Measurements from ENCODE around the gene MTR. TPM values are rescaled to one million over a fixed set of nuclear protein-coding genes. Genes with fewer than 3 reads are reported as not detected.

The MTR gene
- polyA plus RNA-seq, 1 donor from 2014 or later = 15.2 TPM

DNA sequence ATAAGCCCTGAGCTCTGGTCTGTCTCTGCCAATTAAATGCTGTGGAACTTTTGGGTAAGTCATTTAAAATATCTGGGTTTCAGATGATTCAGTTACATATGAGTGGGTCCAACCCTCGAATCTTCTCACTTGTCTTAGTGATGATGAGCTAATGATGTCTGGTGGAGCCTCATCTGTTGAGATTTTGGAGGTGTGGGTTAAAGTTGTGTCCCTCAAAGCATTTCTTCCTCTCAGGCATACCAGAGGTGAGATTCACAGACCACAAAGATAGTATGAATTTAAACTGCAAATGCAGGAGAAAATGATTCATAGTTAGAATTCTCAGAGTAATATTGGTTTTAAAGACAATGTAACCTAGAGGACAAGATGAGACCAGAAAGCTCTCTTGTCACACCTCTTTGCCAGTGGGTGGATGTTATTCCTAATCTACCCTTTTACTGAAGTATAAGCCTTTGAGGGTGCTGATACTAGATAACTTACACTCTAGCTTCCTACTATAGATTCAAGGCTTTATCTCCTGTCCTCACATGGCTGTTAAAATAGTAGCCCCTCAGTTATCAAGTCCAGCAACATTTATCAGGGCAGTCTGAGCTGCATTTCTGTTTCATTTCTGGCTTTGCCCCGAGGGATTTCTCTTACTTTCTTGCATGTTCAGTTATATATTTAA, 118.4 kb downstream of the MTR start:
- Mint-ChIP-seq H3K27ac (no peak overlapping the region), H3K27me3 (no peaks in the 10 kb centered on the region), H3K9me3 (peaks cover 6 to 20% (median 9%) of the 10 kb centered on the region in 3 donors)

DNA sequence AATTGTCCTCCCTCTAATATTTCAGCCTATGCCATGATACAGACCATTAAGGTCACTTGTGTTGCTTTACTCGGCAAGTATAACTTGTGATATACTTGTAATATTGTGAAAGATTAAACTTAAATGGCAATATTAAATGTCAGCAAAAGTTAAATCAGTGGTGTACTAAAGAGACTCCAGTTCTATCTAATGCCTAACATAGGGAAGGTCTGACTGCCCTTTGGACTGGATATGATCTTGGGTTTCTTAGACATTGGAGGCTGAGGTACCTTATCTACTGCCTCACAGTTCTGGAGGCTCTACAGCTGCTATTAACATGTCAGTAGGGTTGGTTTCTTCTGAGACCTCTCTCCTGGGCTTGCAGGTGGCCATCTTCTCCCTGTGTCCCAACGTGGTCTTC, 119.3 kb downstream of the MTR start:
- peaks cover 11% of the 10 kb centered on the region for H3K36me3 Mint-ChIP-seq
- peaks cover 4 to 21% (median 11%) of the 10 kb centered on the region in 3 donors for H3K9me3 Mint-ChIP-seq
- no peak overlapping the region for H3K4me3 Mint-ChIP-seq
- H3K4me1 Mint-ChIP-seq = no peaks in the 10 kb centered on the region
- no peak overlapping the region for H3K27ac Mint-ChIP-seq
- H3K27me3 Mint-ChIP-seq = no peaks in the 10 kb centered on the region

More for the DNA sequence above, 118.4 kb downstream of the MTR start:
- no peaks in the 10 kb centered on the region for H3K4me1 Mint-ChIP-seq
- no peak overlapping the region for H3K4me3 Mint-ChIP-seq
- H3K36me3 Mint-ChIP-seq = peaks cover 8% of the 10 kb centered on the region

DNA sequence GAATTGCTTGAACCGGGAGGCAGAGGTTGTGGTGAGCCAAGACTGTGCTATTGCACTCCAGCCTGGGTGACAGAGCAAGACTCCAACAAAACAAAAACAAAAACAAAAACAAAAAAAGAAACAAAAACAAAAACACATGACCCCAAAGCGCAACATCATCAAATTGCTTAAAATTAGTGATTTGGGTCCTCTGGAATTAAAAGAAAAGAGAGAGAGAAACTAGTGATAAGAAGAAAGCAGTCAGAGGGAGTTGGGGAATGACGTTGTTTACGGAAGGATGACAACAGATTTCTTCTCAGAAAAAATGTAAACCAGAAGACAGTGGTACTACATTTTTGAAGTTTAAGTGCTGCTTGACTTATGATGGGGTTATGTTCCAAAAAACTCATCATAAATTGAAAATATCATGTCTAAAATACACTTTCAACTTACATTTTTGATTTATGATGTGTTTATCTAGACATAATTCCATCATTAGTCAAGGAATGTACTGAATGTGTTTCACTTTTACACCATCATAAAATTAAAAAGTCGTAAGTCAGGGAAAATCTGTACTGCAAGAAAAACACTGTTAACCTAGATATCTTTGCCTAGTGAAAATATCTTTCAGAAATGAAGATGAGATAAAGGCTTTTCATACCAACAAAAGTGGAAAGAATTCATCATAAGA, 121.2 kb downstream of the MTR start:
- H3K9me3 Mint-ChIP-seq = peaks cover 4 to 20% (median 14%) of the 10 kb centered on the region in 3 donors
- H3K36me3 Mint-ChIP-seq = peaks cover 11% of the 10 kb centered on the region
- no peaks in the 10 kb centered on the region for H3K27me3 Mint-ChIP-seq
- H3K27ac Mint-ChIP-seq = no peak overlapping the region
- H3K4me1 Mint-ChIP-seq = no peaks in the 10 kb centered on the region
- H3K4me3 Mint-ChIP-seq = peak overlapping the region in 1 of 4 donors; percentile 81

DNA sequence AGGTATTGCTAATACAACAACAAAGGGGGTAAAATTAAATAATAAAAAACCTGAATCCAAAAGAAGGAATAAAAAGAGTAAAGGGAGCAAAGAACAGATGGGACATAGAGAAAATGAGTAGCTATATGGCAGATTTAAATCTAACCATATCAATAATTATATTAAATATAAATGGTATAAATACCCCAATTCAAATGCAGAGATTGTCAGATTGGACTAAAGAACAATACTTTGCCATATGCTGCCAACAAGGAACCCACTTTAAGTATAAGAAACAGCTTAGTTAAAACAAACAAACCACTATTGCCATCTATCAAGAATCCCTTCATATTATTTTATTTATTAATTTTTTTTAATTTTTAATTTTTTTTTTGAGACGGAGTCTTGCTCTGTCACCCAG, 122.4 kb downstream of the MTR start:
- no peak overlapping the region for H3K4me3 Mint-ChIP-seq
- H3K27ac Mint-ChIP-seq = no peak overlapping the region

DNA sequence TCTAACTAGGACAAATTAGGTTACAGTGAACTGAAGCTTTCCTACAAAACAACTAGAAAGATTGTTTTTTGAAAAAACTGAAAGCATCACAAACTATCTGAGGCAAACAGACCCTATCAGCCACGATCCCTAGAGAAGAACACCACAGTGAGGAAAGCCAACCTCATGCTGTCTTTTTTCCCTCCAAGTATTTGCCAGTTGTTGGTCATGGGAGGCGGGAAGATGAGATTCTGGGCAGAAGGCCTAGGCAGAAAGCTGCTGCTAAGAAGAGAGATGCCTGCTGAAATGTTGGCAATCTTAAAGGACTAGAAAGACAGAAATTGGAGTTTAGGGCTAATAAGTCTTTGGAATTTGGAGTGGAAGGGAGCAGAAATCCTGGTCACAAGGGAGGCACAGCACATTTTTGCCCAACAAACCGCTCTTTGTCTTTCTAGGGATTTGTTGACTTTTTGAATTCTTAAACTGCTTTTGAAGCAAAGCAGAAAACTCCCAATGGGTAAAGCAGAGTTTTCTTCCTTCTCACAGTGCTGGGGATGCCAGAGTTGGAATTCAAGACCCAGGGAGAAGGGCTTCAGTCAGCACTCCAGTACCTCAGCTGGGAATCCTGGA, 125.3 kb downstream of the MTR start:
- peaks cover 13% of the 10 kb centered on the region for H3K36me3 Mint-ChIP-seq
- no peak overlapping the region for H3K27ac Mint-ChIP-seq
- no peaks in the 10 kb centered on the region for H3K4me1 Mint-ChIP-seq
- H3K27me3 Mint-ChIP-seq = no peaks in the 10 kb centered on the region
- H3K9me3 Mint-ChIP-seq = peaks cover 8 to 22% (median 14%) of the 10 kb centered on the region in 3 donors
- H3K4me3 Mint-ChIP-seq = no peak overlapping the region

More for the DNA sequence above, 122.4 kb downstream of the MTR start:
- Mint-ChIP-seq H3K27me3 (no peaks in the 10 kb centered on the region), H3K9me3 (peaks cover 8 to 26% (median 14%) of the 10 kb centered on the region in 3 donors), H3K4me1 (no peaks in the 10 kb centered on the region), H3K36me3 (peaks cover 11% of the 10 kb centered on the region)

DNA sequence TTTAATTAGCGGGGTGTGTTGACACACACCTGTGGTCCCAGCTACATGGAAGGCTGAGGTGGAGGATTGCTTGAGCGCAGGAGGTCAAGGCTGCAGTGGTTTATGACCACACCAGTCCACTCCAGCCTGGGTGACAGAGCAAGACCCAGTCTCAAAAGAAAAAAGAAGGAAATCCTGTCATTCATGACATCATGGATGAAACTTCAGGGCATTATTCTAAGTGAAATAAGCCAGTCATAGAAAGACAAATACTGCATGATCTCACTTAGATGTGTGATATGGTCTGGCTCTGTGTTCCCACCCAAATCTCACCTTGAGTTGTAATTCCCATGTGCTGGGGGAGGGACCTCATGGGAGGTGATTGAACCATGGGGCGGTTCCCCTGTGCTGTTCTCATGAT, 126.5 kb downstream of the MTR start:
- Mint-ChIP-seq H3K27me3 (peaks cover 2% of the 10 kb centered on the region), H3K27ac (no peak overlapping the region), H3K9me3 (peaks cover 8 to 19% (median 12%) of the 10 kb centered on the region in 3 donors), H3K36me3 (peaks cover 13% of the 10 kb centered on the region), H3K4me1 (peaks cover 0 to under 1% (median 0%) of the 10 kb centered on the region in 3 donors), H3K4me3 (peak overlapping the region in 1 of 4 donors; percentile 12)

DNA sequence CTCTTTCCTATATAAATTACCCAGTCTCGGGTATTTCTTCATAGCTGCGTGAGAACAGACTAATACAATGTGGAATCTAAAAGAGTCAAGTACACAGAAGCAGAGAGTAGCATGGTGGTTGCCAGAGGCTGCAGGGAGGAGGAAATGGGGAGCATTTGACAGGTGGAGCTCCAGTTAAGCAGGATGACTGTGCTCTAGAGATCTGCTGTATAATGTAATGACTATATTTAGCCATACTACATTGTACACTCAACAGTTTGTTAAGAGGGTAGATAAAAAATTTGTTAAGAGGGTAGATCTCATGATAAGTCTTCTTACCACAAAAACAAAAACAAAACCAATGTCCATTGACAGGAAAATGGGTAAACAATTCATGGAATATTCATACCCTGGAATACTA, 127.1 kb downstream of the MTR start:
- H3K9me3 Mint-ChIP-seq = peaks cover 8 to 16% (median 9%) of the 10 kb centered on the region in 3 donors
- peaks cover 9% of the 10 kb centered on the region for H3K36me3 Mint-ChIP-seq
- H3K4me3 Mint-ChIP-seq = no peak overlapping the region
- peaks cover 3% of the 10 kb centered on the region for H3K27me3 Mint-ChIP-seq
- no peak overlapping the region for H3K27ac Mint-ChIP-seq
- H3K4me1 Mint-ChIP-seq = peaks cover 0 to 2% (median 0%) of the 10 kb centered on the region in 3 donors

DNA sequence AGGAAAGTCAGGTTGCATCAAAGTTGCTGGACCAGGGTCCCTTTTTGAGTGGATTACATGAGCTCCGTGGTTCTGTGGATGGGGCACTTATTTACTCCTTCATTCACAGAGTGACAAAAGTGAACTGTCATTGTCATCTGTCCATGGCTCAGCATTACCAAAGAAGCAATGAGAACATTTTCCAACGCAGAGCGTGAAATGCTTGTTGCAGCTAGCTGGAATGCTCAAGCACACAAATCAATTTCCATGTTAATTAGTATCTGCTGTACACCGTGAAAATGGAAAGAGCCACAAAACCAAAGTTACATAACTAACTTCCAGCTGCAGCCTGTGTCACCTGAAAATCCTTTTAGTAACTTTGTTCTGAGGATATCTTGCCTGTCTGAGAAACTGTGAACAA, 130.3 kb downstream of the MTR start:
- peaks cover 0 to 19% (median 6%) of the 10 kb centered on the region in 3 donors for H3K9me3 Mint-ChIP-seq
- H3K27ac Mint-ChIP-seq = no peak overlapping the region
- H3K27me3 Mint-ChIP-seq = peaks cover 3% of the 10 kb centered on the region
- no peak overlapping the region for H3K4me3 Mint-ChIP-seq
- H3K36me3 Mint-ChIP-seq = peaks cover 3% of the 10 kb centered on the region
- H3K4me1 Mint-ChIP-seq = peaks cover 0 to 2% (median 0%) of the 10 kb centered on the region in 3 donors

DNA sequence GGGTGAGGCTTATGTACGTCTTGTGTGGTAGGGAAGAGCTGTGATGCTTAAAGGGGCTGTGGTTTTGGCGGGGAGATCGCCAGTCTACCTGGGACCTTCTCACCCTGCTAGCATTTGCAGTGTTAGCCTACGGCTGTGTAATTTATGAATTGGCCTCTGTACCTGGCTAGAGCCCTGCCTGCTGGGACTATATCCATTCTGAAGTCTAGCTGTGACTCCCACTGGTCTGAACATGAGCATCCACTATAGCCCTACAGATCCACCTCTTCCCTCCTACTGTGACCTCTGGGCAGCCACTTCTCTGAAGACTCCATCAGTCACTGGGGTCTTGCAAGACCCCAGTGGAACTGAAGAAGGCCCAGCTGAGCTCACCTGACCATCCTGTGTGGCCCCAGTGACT, 135.4 kb downstream of the MTR start:
- H3K27me3 Mint-ChIP-seq = peaks cover 3% of the 10 kb centered on the region
- H3K36me3 Mint-ChIP-seq = no peaks in the 10 kb centered on the region
- H3K27ac Mint-ChIP-seq = no peak overlapping the region
- peaks cover 0 to 2% (median 0%) of the 10 kb centered on the region in 3 donors for H3K4me1 Mint-ChIP-seq
- peaks cover 3 to 14% (median 6%) of the 10 kb centered on the region in 3 donors for H3K9me3 Mint-ChIP-seq
- no peak overlapping the region for H3K4me3 Mint-ChIP-seq

DNA sequence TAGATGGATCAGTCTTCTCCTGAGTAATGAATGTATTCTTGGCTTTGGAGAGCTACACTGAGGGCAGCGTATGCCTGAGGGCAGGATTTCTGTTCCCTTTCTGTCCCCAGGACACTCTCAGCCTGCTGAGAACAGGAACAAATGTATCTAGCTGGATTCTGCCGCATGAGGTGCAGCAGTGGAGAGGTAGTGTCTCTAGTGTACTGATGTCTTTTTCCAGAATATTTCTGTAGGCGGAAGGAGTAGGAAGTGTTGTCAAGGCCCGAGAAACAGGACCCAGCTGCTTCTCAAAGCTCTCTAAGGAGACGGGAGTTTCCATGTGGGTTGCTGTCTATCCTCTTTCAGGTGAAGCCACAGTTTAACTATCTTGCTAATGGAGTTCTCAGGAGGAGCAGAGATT, 143.7 kb downstream of the MTR start:
- no peak overlapping the region for H3K27ac Mint-ChIP-seq
- H3K36me3 Mint-ChIP-seq = no peaks in the 10 kb centered on the region
- no peak overlapping the region for H3K4me3 Mint-ChIP-seq
- H3K9me3 Mint-ChIP-seq = peaks cover 0 to 12% (median 3%) of the 10 kb centered on the region in 3 donors
- peaks cover 2% of the 10 kb centered on the region for H3K27me3 Mint-ChIP-seq
- no peaks in the 10 kb centered on the region for H3K4me1 Mint-ChIP-seq

DNA sequence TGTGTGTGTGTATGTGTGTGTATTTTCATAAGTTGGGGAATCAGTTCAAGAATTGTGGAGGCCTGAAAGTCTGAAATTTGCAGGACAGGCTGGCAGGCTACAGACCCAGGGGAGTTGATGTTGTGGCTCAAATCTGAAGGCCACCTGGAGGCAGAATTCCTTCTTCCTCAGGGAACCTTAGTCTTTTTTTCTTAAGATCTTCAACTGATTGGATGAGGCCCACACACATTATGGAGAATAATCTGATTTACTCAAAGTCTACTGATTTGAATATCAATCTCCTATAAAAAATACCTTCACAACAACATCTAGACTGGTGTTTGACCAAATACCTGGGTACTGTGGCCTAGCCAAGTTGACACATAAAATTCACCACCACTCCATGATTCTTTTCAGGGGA, 147.3 kb downstream of the MTR start:
- Mint-ChIP-seq H3K27me3 (peaks cover 4% of the 10 kb centered on the region), H3K9me3 (peaks cover 2 to 12% (median 7%) of the 10 kb centered on the region in 3 donors), H3K36me3 (no peaks in the 10 kb centered on the region), H3K4me3 (no peak overlapping the region), H3K27ac (no peak overlapping the region), H3K4me1 (no peaks in the 10 kb centered on the region)

DNA sequence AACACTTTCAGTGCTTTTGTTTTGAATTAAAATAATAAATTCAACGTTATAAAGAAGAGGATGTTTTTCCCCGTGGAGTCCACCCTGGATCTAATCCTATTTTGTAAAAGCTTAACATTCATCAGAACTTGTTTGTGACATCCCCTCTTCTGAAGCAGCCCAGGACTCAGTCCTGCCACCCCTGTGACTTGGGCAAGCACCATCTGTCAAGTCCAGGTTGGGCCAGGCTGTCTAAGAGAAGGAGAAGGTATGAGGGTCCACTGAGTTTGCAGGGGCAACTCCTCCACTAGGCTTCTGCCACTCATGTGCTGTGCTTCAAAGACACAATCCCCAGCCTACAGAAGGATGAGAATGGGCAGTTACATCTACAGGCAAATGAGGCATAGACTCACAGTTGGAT, 149.5 kb downstream of the MTR start:
- Mint-ChIP-seq H3K4me1 (no peaks in the 10 kb centered on the region), H3K27ac (no peak overlapping the region), H3K9me3 (peaks cover 2 to 12% (median 7%) of the 10 kb centered on the region in 3 donors), H3K4me3 (no peak overlapping the region), H3K36me3 (no peaks in the 10 kb centered on the region), H3K27me3 (peaks cover 3% of the 10 kb centered on the region)

DNA sequence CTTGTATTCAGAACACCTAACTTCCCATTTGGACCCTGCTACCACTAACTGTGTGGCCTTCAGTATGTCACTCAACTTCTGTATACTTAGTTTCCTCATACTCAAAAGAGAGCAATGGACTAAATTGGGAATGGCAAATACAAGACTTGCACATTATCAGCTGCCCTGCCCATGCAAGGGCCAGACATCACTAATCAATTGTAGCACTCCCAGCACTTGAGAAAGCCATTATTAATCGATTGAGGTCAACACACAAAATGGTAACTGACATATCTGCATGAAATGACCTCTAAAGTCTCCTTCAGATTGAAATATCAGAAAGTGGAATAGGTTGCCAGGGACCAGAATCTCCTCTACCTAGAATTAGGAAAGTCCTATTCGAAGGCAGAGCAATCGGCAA, 149.9 kb downstream of the MTR start:
- Mint-ChIP-seq H3K27ac (no peak overlapping the region), H3K27me3 (peaks cover 2% of the 10 kb centered on the region), H3K4me3 (no peak overlapping the region), H3K36me3 (no peaks in the 10 kb centered on the region), H3K4me1 (no peaks in the 10 kb centered on the region), H3K9me3 (peaks cover 2 to 12% (median 7%) of the 10 kb centered on the region in 3 donors)

DNA sequence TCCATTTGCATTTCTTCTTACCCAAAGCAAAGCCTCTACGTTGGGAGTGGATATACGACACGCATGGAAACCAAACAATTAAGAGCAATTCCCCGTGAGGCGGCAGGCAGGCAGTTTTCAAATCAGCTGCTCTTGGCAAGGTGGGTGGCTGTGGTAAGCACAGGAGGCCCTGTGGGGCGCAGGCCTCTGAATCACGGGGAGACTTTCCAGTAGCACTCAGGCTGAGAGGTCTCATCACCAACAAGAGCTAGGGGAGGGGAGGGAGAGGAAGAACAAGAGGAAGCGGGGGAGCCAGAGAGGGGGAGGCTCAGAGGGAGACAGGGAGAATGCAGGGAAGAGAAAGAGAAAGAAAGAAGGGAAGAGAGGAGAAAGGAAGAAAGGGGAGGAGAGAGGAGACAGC, 152.7 kb downstream of the MTR start:
- H3K27ac Mint-ChIP-seq = no peak overlapping the region
- no peak overlapping the region for H3K4me3 Mint-ChIP-seq
- H3K36me3 Mint-ChIP-seq = no peaks in the 10 kb centered on the region
- H3K4me1 Mint-ChIP-seq = no peaks in the 10 kb centered on the region
- H3K27me3 Mint-ChIP-seq = peaks cover 2% of the 10 kb centered on the region
- peaks cover 0 to 4% (median 4%) of the 10 kb centered on the region in 3 donors for H3K9me3 Mint-ChIP-seq

DNA sequence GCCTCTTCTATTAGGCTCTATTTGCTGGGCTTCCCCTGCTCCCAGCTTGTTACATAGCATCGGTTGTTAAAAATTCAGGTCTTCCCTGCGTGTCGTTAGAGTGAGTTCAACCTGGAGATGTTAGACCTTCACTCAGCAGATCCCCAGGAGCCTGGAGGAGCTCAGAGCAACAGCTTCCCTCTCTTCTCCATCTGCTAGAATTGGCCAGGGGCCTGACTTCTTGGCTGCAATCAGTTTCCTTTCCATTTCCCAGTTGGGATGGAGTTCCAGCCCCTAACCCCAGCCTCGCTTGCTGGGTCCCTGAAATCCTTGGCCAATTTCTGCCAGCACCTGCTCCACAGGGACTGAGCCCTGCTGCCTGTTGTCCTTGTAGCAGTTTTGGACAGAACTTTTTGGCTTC, 153.3 kb downstream of the MTR start:
- no peak overlapping the region for H3K4me3 Mint-ChIP-seq
- H3K27me3 Mint-ChIP-seq = peaks cover 2% of the 10 kb centered on the region
- H3K36me3 Mint-ChIP-seq = no peaks in the 10 kb centered on the region
- H3K27ac Mint-ChIP-seq = no peak overlapping the region
- peaks cover 1 to 4% (median 4%) of the 10 kb centered on the region in 3 donors for H3K9me3 Mint-ChIP-seq
- no peaks in the 10 kb centered on the region for H3K4me1 Mint-ChIP-seq
